ENCODE results near the gene SUN2.

- no peak for TF ChIP-seq CTCF (IDR thresholded peaks at IDR 0.05)
- TF ChIP-seq EZH2phosphoT487 (IDR thresholded peaks at IDR 0.05) = no peak
- TF ChIP-seq EZH2 (IDR thresholded peaks at IDR 0.05) = no peak
These were observed 60.9 kb downstream of the SUN2 start for GRCh38 chr22:38694940-38695339.
